G401.6 (cell line): Measurements from ENCODE around the gene KRTAP9-7.
"Not testable (repeated sequence)": the region's sequence is repeated elsewhere in the genome, so short reads cannot be mapped to it uniquely, and the experiment has no call there.

Experiments
- FAIRE-seq: peaks from 2 replicates; lab custom pipeline; 2012; peaks lifted over from hg19 to GRCh38; lab: Jason Lieb, UNC

Gene KRTAP9-7, protein sequence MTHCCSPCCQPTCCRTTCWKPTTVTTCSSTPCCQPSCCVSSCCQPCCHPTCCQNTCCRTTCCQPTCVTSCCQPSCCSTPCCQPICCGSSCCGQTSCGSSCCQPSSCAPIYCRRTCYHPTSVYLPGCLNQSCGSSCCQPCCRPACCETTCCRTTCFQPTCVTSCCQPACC

DNA sequence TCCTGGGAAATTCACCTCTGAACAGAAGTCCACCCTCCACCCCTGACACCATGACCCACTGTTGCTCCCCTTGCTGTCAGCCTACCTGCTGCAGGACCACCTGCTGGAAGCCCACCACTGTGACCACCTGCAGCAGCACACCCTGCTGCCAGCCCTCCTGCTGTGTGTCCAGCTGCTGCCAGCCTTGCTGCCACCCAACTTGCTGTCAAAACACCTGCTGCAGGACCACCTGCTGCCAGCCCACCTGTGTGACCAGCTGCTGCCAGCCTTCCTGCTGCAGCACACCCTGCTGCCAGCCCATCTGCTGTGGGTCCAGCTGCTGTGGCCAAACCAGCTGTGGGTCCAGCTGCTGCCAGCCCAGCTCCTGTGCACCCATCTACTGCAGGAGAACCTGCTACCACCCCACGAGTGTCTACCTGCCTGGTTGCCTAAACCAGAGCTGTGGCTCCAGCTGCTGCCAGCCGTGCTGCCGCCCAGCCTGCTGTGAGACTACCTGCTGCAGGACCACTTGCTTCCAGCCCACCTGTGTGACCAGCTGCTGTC is at the start of gene KRTAP9-7:
TSS of gene KRTAP9-7 (plus strand) at position 51 of the 543 bp plus-strand sequence. CDS start at position 51, 0 bp downstream.
- FAIRE-seq, result not testable (repeated sequence)

DNA sequence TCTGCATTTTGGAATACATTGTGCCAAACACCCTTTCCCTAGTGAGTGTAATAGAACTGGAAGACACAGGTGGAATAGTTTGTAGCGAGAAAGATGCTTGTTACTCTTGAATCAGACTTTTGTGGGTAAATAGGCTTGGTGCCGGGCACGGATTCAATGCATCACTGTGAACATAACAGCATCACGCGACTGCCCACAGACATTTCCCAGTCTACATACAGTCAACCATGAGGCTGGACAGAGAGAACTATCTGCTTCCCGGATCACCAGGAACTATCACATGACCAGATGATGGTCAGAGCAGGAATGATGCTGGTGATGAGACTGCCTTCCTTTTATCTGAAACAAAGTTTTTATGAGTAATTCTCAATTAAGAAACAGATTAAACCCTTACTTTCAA is 49.4 kb upstream of the KRTAP9-7 start:
- FAIRE-seq, result no peak

- FAIRE-seq, result not testable (repeated sequence)
Measured at GRCh38 chr17:41226598-41227095, 48.9 kb upstream of the KRTAP9-7 start, which contains the start of gene KRTAP9-2. Gene KRTAP9-2 (plus strand): TSS chr17:41226648. CDS start chr17:41226655, 7 bp downstream.

DNA sequence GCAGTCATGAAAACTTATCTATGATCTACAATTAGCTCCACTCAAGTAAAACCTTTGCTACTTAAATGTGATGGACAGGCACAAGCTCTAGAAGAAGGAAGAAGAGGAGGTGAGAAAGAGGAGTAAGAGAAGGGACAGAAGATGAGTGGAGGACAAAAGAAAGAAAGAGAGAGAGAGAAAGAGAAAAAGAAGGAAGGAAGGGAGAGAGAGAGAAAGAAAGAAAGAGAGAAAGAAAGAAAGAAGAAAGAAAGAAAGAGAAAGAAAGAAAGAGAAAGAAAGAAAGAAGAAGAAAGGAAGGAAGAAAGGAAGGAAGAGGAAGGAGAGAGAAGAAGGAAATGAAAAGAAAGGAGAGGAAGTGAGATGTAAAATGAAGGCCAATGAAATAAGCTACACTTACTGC is 45.4 kb upstream of the KRTAP9-7 start:
- no peak for FAIRE-seq

DNA sequence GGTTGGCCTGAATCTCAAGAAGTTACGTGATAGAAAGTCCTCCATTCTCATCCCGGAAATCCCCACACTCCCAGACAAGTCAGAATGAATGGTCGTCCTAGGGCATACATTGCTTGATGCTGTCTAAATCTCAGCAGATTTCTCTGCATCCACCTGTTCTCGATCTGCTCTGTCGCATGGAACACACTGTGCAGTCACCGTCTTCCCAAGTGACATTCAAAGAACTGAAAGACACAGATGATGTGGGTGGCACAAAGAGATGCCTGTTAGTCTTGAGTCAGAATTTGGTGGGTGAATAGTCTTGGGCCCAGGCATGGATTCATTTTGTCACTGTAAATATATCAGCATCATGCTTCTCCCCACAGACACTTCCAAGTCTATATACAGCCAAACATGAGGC is 43.8 kb upstream of the KRTAP9-7 start:
- FAIRE-seq, result no peak

DNA sequence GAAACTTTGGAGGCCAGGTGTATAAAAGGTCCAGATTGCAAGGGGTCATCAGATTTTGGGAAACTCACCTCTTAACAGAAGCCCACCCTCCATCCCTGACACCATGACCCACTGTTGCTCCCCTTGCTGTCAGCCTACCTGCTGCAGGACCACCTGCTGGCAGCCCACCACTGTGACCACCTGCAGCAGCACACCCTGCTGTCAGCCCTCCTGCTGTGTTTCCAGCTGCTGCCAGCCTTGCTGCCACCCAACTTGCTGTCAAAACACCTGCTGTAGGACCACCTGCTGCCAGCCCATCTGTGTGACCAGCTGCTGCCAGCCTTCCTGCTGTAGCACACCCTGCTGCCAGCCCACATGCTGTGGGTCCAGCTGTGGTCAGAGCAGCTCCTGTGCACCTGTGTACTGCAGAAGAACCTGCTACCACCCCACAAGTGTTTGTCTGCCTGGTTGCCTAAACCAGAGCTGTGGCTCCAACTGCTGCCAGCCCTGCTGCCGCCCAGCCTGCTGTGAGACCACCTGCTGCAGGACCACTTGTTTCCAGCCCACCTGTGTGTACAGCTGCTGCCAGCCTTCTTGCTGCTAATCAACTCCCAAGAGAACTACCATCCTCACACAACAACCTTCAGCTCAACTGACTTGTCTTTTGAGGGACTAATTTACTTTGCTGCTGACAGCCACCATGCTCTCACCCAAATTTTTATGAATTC is 42.9 kb upstream of the KRTAP9-7 start, which contains the start of gene KRTAP9-3:
TSS of gene KRTAP9-3 (plus strand) at position 51 of the 707 bp plus-strand sequence. CDS start at position 104, 53 bp downstream.
- FAIRE-seq, result not testable (repeated sequence)

DNA sequence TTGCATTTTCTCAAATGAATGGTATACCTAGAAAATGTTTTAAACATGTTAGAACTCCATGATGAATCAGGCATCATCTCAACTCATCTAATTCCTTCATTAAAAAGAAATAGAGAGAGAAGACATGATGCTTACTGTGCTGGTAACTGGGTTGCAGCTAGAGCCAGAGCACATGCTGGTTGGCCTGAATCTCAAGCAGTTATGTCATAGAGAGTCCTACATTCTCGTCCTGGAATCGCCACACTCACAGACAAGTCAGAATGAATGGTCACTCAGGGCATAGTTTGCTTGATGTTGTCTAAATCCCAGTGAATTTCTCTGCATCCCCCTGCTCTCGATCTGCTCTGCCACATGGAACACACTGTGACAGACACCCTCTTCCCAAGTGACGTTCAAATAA is 38.4 kb upstream of the KRTAP9-7 start:
- FAIRE-seq, result not testable (repeated sequence)

GRCh38 chr17:41237949-41238437 is 37.5 kb upstream of the KRTAP9-7 start, which contains the start of gene KRTAP9-8:
Gene KRTAP9-8 (plus strand): TSS chr17:41237999. CDS start chr17:41238052, 53 bp downstream.
- FAIRE-seq, result not testable (repeated sequence)

DNA sequence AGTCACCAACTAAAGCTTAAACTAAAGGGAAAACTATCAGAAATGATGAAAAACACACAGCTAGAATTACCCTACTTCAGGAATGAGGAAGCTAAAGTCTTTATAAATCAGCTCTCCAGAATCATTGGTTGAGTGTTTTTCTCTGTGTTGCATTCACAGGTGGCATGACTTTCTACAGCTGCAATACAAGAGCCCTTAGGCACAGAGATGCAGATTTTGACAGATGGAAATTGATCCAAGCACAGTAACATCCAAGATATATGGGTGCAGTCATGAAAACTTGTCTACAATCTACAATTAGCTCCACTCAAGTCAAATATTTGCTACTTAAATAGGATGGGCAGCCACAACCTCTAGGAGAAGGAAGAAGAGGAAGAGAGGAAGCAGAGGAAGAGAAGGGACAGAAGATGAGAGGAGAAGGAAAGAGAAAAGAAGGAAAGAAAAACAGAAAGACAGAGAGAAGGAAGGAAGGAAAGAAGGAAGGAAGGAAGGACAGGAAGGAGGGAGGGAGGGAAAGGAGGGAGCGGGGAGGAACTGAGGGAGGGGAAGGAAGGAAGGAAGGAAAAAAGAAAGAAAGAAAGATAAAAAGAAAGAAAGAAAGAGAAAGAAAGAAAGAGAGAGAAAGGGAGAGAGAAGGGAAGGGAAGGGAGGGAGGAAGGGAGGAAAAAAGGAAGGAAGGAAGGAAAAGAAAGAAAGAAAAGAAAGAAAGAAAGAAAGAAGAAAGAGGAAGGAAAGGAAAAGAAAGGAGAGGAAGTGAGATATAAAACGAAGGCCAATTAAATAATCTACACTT is 28.3 kb upstream of the KRTAP9-7 start:
- FAIRE-seq, result not testable (repeated sequence)

- FAIRE-seq, result not testable (repeated sequence)
Measured at GRCh38 chr17:41249637-41250240, 25.8 kb upstream of the KRTAP9-7 start, which contains the start of gene KRTAP9-4. Gene KRTAP9-4 (plus strand): TSS chr17:41249687. CDS start chr17:41249721, 34 bp downstream.

DNA sequence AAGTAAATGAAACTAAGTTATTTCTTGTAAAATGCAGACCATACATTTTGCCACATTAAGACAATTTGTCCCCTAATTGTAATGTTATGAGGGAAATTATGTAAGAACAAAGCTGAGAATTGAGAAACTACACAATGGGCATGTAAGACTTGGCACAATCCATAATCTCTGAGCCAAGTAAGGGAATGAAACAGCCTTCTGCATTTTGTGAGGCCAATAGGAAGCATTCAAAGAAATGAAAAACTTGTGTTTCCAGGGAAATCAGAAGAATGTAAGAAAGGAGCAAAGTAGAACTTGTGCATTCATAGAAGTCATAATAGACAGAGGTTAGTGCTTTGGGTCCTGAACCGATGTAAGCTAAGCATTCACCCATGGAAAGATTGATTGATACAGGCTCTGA is 24.2 kb upstream of the KRTAP9-7 start:
- no peak for FAIRE-seq

DNA sequence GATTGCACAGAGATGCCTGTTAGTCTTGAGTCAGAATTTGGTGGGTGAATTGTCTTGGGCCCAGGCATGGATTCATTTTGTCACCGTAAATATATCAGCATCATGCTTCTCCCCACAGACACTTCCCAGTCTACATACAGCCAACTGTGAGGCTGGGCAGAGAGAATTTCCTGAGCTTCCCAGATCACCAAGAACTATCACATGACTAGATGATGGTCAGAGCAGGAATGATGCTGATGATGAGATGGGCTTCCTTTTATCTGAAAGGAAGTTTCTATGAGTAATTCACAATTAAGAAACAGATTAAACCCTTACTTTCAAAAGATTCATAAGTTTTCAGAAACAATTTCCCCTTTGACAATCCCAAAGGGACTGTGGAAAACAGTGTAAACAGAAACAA is 20.6 kb upstream of the KRTAP9-7 start:
- no peak for FAIRE-seq

- FAIRE-seq, result not testable (repeated sequence)
Measured at GRCh38 chr17:41255381-41256290, 19.9 kb upstream of the KRTAP9-7 start, which contains the start of gene KRTAP9-9. Gene KRTAP9-9 (plus strand): TSS chr17:41255384.

GRCh38 chr17:41256291-41256685 is 19.2 kb upstream of the KRTAP9-7 start:
- no peak for FAIRE-seq

DNA sequence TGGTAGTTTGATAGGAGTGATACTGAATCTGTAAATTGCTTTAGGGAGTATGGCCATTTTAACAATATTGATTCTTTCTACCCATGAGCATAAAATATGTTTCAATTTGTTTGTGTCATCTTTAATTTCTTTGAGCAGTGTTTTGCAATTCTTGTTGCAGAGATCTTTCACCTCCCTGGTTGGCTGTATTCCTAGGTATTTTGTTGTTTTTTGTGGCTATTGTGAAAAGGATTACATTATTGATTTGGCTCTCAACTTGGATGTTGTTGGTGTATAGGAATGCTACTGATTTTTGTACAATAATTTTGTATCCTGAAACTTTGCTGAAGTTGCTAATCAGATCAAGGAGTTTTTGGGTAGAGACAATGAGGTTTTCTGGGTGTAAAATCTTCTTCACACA is 17.1 kb upstream of the KRTAP9-7 start:
- no peak for FAIRE-seq

DNA sequence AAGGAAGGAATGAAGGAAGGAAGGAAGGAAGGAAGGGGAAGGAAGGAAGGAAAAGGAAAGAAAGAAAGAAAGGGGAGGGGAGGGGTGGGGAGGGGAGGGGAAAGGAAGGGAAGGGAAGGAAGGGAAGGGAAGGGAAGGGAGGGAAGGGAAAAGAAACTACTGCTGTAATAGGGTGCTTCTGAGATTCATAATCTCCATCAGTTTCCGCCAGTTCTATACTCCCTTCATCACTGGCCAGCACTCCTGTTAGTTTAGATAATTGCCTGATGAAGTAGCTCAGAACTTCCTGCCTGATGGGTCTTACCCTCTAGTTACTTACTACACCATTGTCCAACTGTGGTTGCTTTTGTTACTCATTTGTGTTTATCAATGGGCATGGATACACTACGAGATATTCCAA is 12.3 kb upstream of the KRTAP9-7 start:
- no peak for FAIRE-seq

DNA sequence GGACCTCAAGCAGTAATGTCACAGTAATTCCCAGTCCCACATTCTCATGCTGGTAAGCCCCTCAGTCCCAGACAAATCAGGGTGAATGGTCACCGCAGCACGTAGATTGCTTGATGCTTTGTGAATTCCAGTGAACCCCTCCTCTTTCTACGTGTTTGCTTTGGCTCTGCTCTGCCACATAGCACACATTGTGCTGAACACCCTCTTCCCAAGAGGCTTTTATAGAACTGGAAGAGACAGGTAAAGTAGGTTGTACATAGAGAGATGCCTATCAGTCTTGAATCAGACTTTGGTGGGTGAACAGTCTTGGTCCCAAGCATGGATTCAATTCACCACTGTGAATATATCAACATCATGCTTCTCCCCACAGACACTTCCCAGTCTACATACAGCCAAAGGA is 10.9 kb upstream of the KRTAP9-7 start:
- no peak for FAIRE-seq

- no peak for FAIRE-seq
Measured at GRCh38 chr17:41265078-41265477, 10.4 kb upstream of the KRTAP9-7 start, which contains the start of gene KRTAP9-6. Gene KRTAP9-6 (plus strand): TSS chr17:41265378. CDS start chr17:41265378, 0 bp downstream.

- no peak for FAIRE-seq
Measured at GRCh38 chr17:41267711-41268110, 7.8 kb upstream of the KRTAP9-7 start.

GRCh38 chr17:41271323-41271722 is 4.2 kb upstream of the KRTAP9-7 start:
- not testable (repeated sequence) for FAIRE-seq
